NCI-H1436 (cell line): ENCODE results near the gene MED28.
"Not testable (repeated sequence)": the region's sequence is repeated elsewhere in the genome, so short reads cannot be mapped to it uniquely, and the experiment has no call there.

ENCODE experiments used
- DNase-seq: peaks from one replicate; lab custom pipeline; 2025; lab: John Stamatoyannopoulos, UW

Gene MED28

GRCh38 chr4:17614416-17615299 is at the start of gene MED28:
TSS of gene MED28 (plus strand) at chr4:17614641. CDS start at chr4:17614655, 14 bp downstream.
- peak; percentile 79 for DNase-seq

- no peak for DNase-seq
Measured at GRCh38 chr4:17565846-17566245, 48.6 kb upstream of the MED28 start.

GRCh38 chr4:17567271-17567670 is 47.2 kb upstream of the MED28 start:
- DNase-seq, result no peak

GRCh38 chr4:17574206-17574605 is 40.2 kb upstream of the MED28 start:
- DNase-seq, result no peak

GRCh38 chr4:17575177-17575576 is 39.3 kb upstream of the MED28 start:
- not testable (repeated sequence) for DNase-seq

- peak; percentile 73 for DNase-seq
Measured at GRCh38 chr4:17576932-17577664, 37.3 kb upstream of the MED28 start, which contains the start of gene LAP3. TSS of gene LAP3 (plus strand) at chr4:17577198. CDS start at chr4:17577466, 268 bp downstream.

GRCh38 chr4:17577665-17578481 is 36.6 kb upstream of the MED28 start:
- DNase-seq, result no peak

GRCh38 chr4:17578482-17578891 is 36.0 kb upstream of the MED28 start:
- no peak for DNase-seq

GRCh38 chr4:17580969-17581368 is 33.5 kb upstream of the MED28 start:
- no peak for DNase-seq

GRCh38 chr4:17583276-17583675 is 31.2 kb upstream of the MED28 start:
- DNase-seq, result no peak

- DNase-seq, result no peak
Measured at GRCh38 chr4:17583941-17584340, 30.5 kb upstream of the MED28 start.

- no peak for DNase-seq
Measured at GRCh38 chr4:17584521-17585213, 29.8 kb upstream of the MED28 start.

- DNase-seq, result no peak
Measured at GRCh38 chr4:17587094-17587822, 27.2 kb upstream of the MED28 start.

- no peak for DNase-seq
Measured at GRCh38 chr4:17589355-17589754, 25.1 kb upstream of the MED28 start.

- no peak for DNase-seq
Measured at GRCh38 chr4:17595471-17596005, 18.9 kb upstream of the MED28 start.

GRCh38 chr4:17597517-17597916 is 16.9 kb upstream of the MED28 start:
- no peak for DNase-seq

GRCh38 chr4:17599826-17600225 is 14.6 kb upstream of the MED28 start:
- no peak for DNase-seq

- DNase-seq, result no peak
Measured at GRCh38 chr4:17605236-17605635, 9.2 kb upstream of the MED28 start.

GRCh38 chr4:17613761-17614415 is 553 bp upstream of the MED28 start:
- DNase-seq, result no peak

GRCh38 chr4:17616283-17616682 is 1.8 kb downstream of the MED28 start:
- no peak for DNase-seq
